K562 (cell line): Measurements from ENCODE around the gene STIM1. TPM values are rescaled to one million over a fixed set of nuclear protein-coding genes. Genes with fewer than 3 reads are reported as not detected.

Experiments used
- ATAC-seq: fragments of 200-7000 bp; cut with Tn5 transposase; 3 replicates; pipeline ENCODE4 v1.9.1; 2020; ENCODE audit warnings: moderate library complexity
- BruUV-seq: library from RNA; stranded (reverse); fragments of 400-500 nt; replicated peaks from 2 replicates; lab custom pipeline; 2021; lab: Mats Ljungman, UMichigan
- CTCF ChIA-PET: fragments of 300-600 bp; formaldehyde crosslinking; extraction: SDS; loops from one replicate; lab custom pipeline; 2021; ENCODE audit warnings: low intra/inter-chr PET ratio; lab: Yijun Ruan, JAX
- POLR2A ChIA-PET: fragments of 300-600, 350-650 bp; sonication (Branson Sonifier 250); formaldehyde crosslinking; extraction: SDS; loops from one replicate; lab custom pipeline; 2021; ENCODE audit warnings: antibody characterized with exemption, inconsistent platforms; lab: Yijun Ruan, JAX
- DNase-seq, 4 experiments: peaks; one replicate each; pipeline versions ENCODE4 v3.0.0 to v3.0.0-alpha.2; 2011 to 2018; ENCODE audit warnings: low spot score in 3 of 4, mixed read lengths in 3 of 4; ENCODE audit errors: extremely low read depth in 1 of 4
- FAIRE-seq: peaks from 2 replicates; lab custom pipeline; 2011; peaks lifted over from hg19 to GRCh38; lab: Jason Lieb, UNC
- H2AFZ ChIP-seq: 2 replicates; pipeline ENCODE4 v1.6.0; 2011; ENCODE audit warnings: low read depth, low read length, control low read depth, inconsistent platforms
- H3K27ac ChIP-seq: fragments of 200-600 bp; 3 replicates; pipeline ENCODE4 v1.8.0; 2011; ENCODE audit warnings: low read depth, mild to moderate bottlenecking, control low read depth, inconsistent platforms, low read length, moderate library complexity, mixed read lengths; ENCODE audit errors: extremely low read depth
- H3K27me3 ChIP-seq, 2 experiments: fragments of 300-600 bp in 1 of 2; 2 replicates in 1 of 2; 3 replicates in 1 of 2; pipeline versions ENCODE4 v1.6.0 to v1.8.0; 2011; ENCODE audit warnings: inconsistent platforms in 2 of 2, low read length in 2 of 2, mild to moderate bottlenecking in 1 of 2, mixed read lengths in 1 of 2, moderate library complexity in 1 of 2; ENCODE audit not compliant: control insufficient read depth in 2 of 2, insufficient read depth in 2 of 2
- H3K36me3 ChIP-seq: fragments of 300-600 bp; 3 replicates; pipeline ENCODE4 v1.8.0; 2011; ENCODE audit warnings: mild to moderate bottlenecking, low read length, inconsistent platforms; ENCODE audit not compliant: control insufficient read depth, insufficient read depth
- H3K4me1 ChIP-seq, 2 experiments: fragments of 200-600 bp in 1 of 2; replicated peaks in 1 of 2; 2 replicates in 1 of 2; 3 replicates in 1 of 2; pipeline versions ENCODE4 v1.5.1 to v1.8.0; 2011; ENCODE audit warnings: inconsistent platforms in 2 of 2, low read length in 2 of 2, mild to moderate bottlenecking in 1 of 2, mixed read lengths in 1 of 2, moderate library complexity in 1 of 2; ENCODE audit not compliant: control insufficient read depth in 2 of 2, insufficient read depth in 2 of 2
- H3K4me2 ChIP-seq: 2 replicates; pipeline ENCODE4 v1.6.1; 2011; ENCODE audit warnings: low read length, control low read depth, inconsistent platforms, mixed read lengths; ENCODE audit not compliant: insufficient read depth
- H3K4me3 ChIP-seq: fragments of 200-600 bp; sonication (generic), shearing (Covaris generic); 2 replicates; pipeline ENCODE4 v1.5.1; 2016; ENCODE audit warnings: control low read depth, inconsistent platforms
- H3K79me2 ChIP-seq: fragments of 200-600 bp; 3 replicates; pipeline ENCODE4 v1.8.0; 2011; ENCODE audit warnings: low read length, inconsistent platforms; ENCODE audit not compliant: control insufficient read depth, insufficient read depth
- H3K9ac ChIP-seq, 2 experiments: 2 replicates each; pipeline versions ENCODE4 v1.6.0 to v1.6.1; 2011; ENCODE audit warnings: low read depth in 2 of 2, low read length in 2 of 2, control low read depth in 1 of 2, inconsistent platforms in 1 of 2, mild to moderate bottlenecking in 1 of 2, mixed read lengths in 1 of 2; ENCODE audit not compliant: insufficient read depth in 1 of 2
- H3K9me1 ChIP-seq: one replicate; pipeline ENCODE4 v1.6.0; 2011; ENCODE audit warnings: inconsistent platforms, mild to moderate bottlenecking, low read length, moderate library complexity; ENCODE audit not compliant: control insufficient read depth, insufficient read depth
- H3K9me3 ChIP-seq: replicated peaks from 2 replicates; pipeline ENCODE4 v1.5.1; 2011; ENCODE audit warnings: low read depth, low read length, inconsistent platforms; ENCODE audit not compliant: control insufficient read depth, insufficient read depth
- H4K20me1 ChIP-seq: replicated peaks from 2 replicates; pipeline ENCODE4 v1.6.1; 2011; ENCODE audit warnings: low read length, inconsistent platforms, mixed read lengths; ENCODE audit not compliant: control insufficient read depth, insufficient read depth
- ADNP ChIP-seq: fragments of 200-800 bp; sonication (Bioruptor generic); IDR thresholded peaks from 2 replicates; pipeline ENCODE4 v1.6.1; 2016; ENCODE audit warnings: missing genetic modification characterization, missing compliant biosample characterization
- BCOR ChIP-seq: fragments of 450-650 bp; IDR thresholded peaks from 2 replicates; pipeline ENCODE4 v1.6.1; 2016
- CCAR2 ChIP-seq: fragments of 200-400 bp; formaldehyde crosslinking; IDR thresholded peaks from 2 replicates; pipeline ENCODE4 v1.6.1; 2017; ENCODE audit warnings: mild to moderate bottlenecking, low read depth, low read length
- CHD4 ChIP-seq: fragments of 200-600 bp; sonication (generic); IDR thresholded peaks from 3 replicates; pipeline ENCODE4 v1.6.1; 2012; ENCODE audit warnings: low read depth, mild to moderate bottlenecking, mixed read lengths, low read length, inconsistent platforms; ENCODE audit not compliant: insufficient read depth, insufficient replicate concordance, poor library complexity, severe bottlenecking
- HDAC2 ChIP-seq: fragments of 450-650 bp; IDR thresholded peaks from 2 replicates; pipeline ENCODE4 v1.6.1; 2016; ENCODE audit warnings: mild to moderate bottlenecking
- KAT7 ChIP-seq: sonication (generic); formaldehyde crosslinking; IDR thresholded peaks from 2 replicates; pipeline ENCODE4 v1.8.0; 2022; ENCODE audit warnings: missing genetic modification reagents, mild to moderate bottlenecking, borderline replicate concordance
- KDM1A ChIP-seq, 2 experiments: fragments of 450-650 bp; IDR thresholded peaks; 2 replicates each; pipeline ENCODE4 v1.6.1; 2016; ENCODE audit warnings: mild to moderate bottlenecking in 2 of 2
- POLR2AphosphoS2 ChIP-seq: IDR thresholded peaks from 2 replicates; pipeline ENCODE4 v1.6.1; 2012; ENCODE audit warnings: low read length, improper control_type of control experiment
- RBM25 ChIP-seq: fragments of 200-400 bp; formaldehyde crosslinking; IDR thresholded peaks from 2 replicates; pipeline ENCODE4 v1.6.1; 2018; ENCODE audit warnings: low read length, low read depth, moderate library complexity; ENCODE audit not compliant: severe bottlenecking
- RCOR1 ChIP-seq, 2 experiments: IDR thresholded peaks; 2 replicates each; pipeline ENCODE4 v1.6.1; 2012; ENCODE audit warnings: low read depth in 2 of 2, low read length in 2 of 2, borderline replicate concordance in 1 of 2, improper control_type of control experiment in 1 of 2
- SMARCA5 ChIP-seq: fragments of 450-650 bp; IDR thresholded peaks from 2 replicates; pipeline ENCODE4 v1.6.1; 2016
- ZNF507 ChIP-seq: conservative IDR thresholded peaks from 2 replicates; pipeline ENCODE4 v1.6.1; 2017; ENCODE audit warnings: missing genetic modification characterization, missing compliant biosample characterization
- WGBS: fragments of 100-300 bp; shearing (Covaris generic); methylation state at CpG from one replicate; pipeline ENCODE4 v1.1.6; 2016; ENCODE audit warnings: low coverage, mixed read lengths; ENCODE audit not compliant: insufficient coverage; ENCODE audit errors: missing lambda C conversion rate; 5-methylcytosine and 5-hydroxymethylcytosine counted together
- in situ Hi-C: fragments of 300-500 bp; cut with MboI; formaldehyde crosslinking; loops from 4 replicates; pipeline ENCODE4 v1.15.0; 2018; ENCODE audit warnings: inconsistent platforms, mixed read lengths
- intact Hi-C: fragments of 100-400 bp; cut with micrococcal nuclease; formaldehyde crosslinking; loops from 2 replicates; pipeline ENCODE4 v1.14.2; 2022
- polyA plus RNA-seq, 8 experiments: library from polyadenylated mRNA; depleted of rRNA in 4 of 8; stranded (reverse) in 5 of 8; unstranded in 3 of 8; fragments of >200 nt; fragmentation: Nextera tagmentation in 2 of 8; fragmentation: Illumina TruSeq in 1 of 8; extraction: Ambion mirVana in 2 of 8; extraction: Trizol in 1 of 8; gene quantifications; 2 replicates each; pipeline versions ENCODE4 v1.2.1 to v1.2.3, GENCODE V29; 2011 to 2014; ENCODE audit warnings: inconsistent platforms in 1 of 8, missing spikeins in 1 of 8
- total RNA-seq, 7 experiments: library from RNA; depleted of rRNA in 6 of 7; stranded (reverse); fragments of >200 nt in 6 of 7; fragmentation: Illumina TruSeq in 2 of 7; extraction: Trizol in 2 of 7; gene quantifications; 2 replicates each; pipeline versions ENCODE4 v1.2.1 to v1.2.3, GENCODE V29; 2011 to 2021; ENCODE audit warnings: low replicate concordance in 1 of 7
- TF ChIP-seq, protein P1 (sequence below): sonication (generic); formaldehyde crosslinking; IDR thresholded peaks from 2 replicates; pipeline ENCODE4 v1.8.0; 2023; ENCODE audit warnings: mild to moderate bottlenecking, missing genetic modification reagents

Gene STIM1
- total and polyA plus RNA-seq, 9 of the 15 experiments (the other 6 are each of a cell fraction or from before 2014, with no cell fraction given), result 7.7 to 50.5 (median 22.5) TPM

DNA sequence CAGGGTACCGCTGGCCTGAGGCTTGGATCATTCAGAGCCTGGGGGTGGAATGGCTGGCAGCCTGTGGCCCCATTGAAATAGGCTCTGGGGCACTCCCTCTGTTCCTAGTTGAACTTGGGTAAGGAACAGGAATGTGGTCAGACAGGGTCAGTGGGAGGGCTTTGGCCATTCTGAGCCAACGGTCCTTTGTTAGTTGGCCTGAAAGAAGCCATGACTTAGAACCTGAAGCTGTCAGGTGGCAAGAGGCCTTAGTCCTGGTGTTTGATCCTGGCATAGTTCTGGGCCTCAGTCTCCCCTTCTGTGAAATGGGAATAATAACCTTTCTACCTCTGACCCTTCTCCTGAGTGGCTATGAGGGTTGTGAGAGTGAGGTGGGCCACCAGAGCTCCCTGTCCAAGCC lies 38.8 kb upstream of the STIM1 start:
- in situ Hi-C loops (loop anchor here (25.0 kb wide), 1 partner anchor 354 kb away; no protein-coding TSS in a partner anchor), intact Hi-C loops (no loop called here)
- H4K20me1 ChIP-seq, result no peaks in the 10 kb centered on the region
- peaks cover 9 to 20% of the 10 kb centered on the region in 2 experiments for H3K4me1 ChIP-seq
- H2AFZ ChIP-seq, result no peak overlapping the region
- TF ChIP-seq SMARCA5 (peak; percentile 51; the same call in 1 of the 2 replicates), KAT7 (CRISPR knock-in tag) (no peak), KDM1A (IDR thresholded peaks at IDR 0.05) (peak in 1 of 2 experiments; percentile 76; a peak in 2 of 4 replicates), CCAR2 (no peak), ZNF507 (tag) (no peak), RBM25 (peak; percentile 93), RCOR1 (IDR thresholded peaks at IDR 0.05; ENCODE audit: borderline replicate concordance in 1 of 2, low read depth in 2 of 2, low read length in 2 of 2) (peak in 1 of 2 experiments; percentile 81; a peak in 2 of 4 replicates), BCOR (peak; percentile 90), POLR2AphosphoS2 (no peak), CHD4 (peak; percentile 61), ADNP (tag) (peak; percentile 57; the same call in 1 of the 2 replicates), HDAC2 (peak; percentile 64; the same call in 1 of the 2 replicates)
- TF ChIP-seq, protein P1, sequence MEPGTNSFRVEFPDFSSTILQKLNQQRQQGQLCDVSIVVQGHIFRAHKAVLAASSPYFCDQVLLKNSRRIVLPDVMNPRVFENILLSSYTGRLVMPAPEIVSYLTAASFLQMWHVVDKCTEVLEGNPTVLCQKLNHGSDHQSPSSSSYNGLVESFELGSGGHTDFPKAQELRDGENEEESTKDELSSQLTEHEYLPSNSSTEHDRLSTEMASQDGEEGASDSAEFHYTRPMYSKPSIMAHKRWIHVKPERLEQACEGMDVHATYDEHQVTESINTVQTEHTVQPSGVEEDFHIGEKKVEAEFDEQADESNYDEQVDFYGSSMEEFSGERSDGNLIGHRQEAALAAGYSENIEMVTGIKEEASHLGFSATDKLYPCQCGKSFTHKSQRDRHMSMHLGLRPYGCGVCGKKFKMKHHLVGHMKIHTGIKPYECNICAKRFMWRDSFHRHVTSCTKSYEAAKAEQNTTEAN (CRISPR knock-in tag), result no peak
- no peaks in the 10 kb centered on the region; the same call in 2 of the 3 replicates for H3K79me2 ChIP-seq
- no peak overlapping the region for H3K4me3 ChIP-seq
- peak overlapping the region in 1 of 2 experiments; percentile 3; a peak in 1 of 4 replicates for H3K9ac ChIP-seq
- no peak for ATAC-seq
- FAIRE-seq, result no peak
- no peak for DNase-seq
- H3K27me3 ChIP-seq, result no peaks in the 10 kb centered on the region
- H3K9me3 ChIP-seq, result no peaks in the 10 kb centered on the region
- no peaks in the 10 kb centered on the region for H3K9me1 ChIP-seq
- WGBS, result 75% methylated on average over 2 of the region's 2 CpGs
- no peak overlapping the region for H3K27ac ChIP-seq
- POLR2A ChIA-PET, result interaction anchor here (0.7 kb wide), 1 partner anchor 172 kb away, joined by 3 read pairs; the partner anchor contains the start of gene ART1
- no peak overlapping the region for H3K4me2 ChIP-seq
- CTCF ChIA-PET, result no interaction called here
- no TSS peak for BruUV-seq
- peaks cover 20% of the 10 kb centered on the region; the same call in 2 of the 3 replicates for H3K36me3 ChIP-seq
